PC-3 (cell line): ENCODE results near the gene SLC16A7.

Experiments used
- CTCF ChIP-seq: fragments of 300-600 bp; sonication (generic); conservative IDR thresholded peaks from 2 replicates; pipeline ENCODE4 v1.5.1; 2017; ENCODE audit warnings: antibody characterized with exemption, low read depth, mild to moderate bottlenecking, low read length
- EZH2 ChIP-seq: fragments of 300-600 bp; sonication (generic); IDR thresholded peaks from one replicate; pipeline ENCODE4 v1.6.1; 2017; ENCODE audit warnings: antibody characterized with exemption, mild to moderate bottlenecking, low read length; ENCODE audit not compliant: unreplicated experiment
- EZH2phosphoT487 ChIP-seq: fragments of 300-600 bp; sonication (generic); IDR thresholded peaks from 2 replicates; pipeline ENCODE4 v1.6.1; 2018; ENCODE audit warnings: mild to moderate bottlenecking, antibody characterized with exemption, low read length, borderline replicate concordance

GRCh38 chr12:59664495-59664894 is 68.7 kb downstream of the SLC16A7 start:
- TF ChIP-seq CTCF (no peak), EZH2 (no peak), EZH2phosphoT487 (no peak)
